ENCODE measurements around the gene FER.
"Not testable (repeated sequence)": the region's sequence is repeated elsewhere in the genome, so short reads cannot be mapped to it uniquely, and the experiment has no call there.

Gene FER

GRCh38 chr5:108743846-108744245 lies 3.9 kb upstream of the FER start:
- DNase-seq (ENCODE audit: extremely low read depth in 1 of 2, low read depth in 1 of 2) = no peak

- no peak for DNase-seq (ENCODE audit: extremely low read depth in 1 of 2, low read depth in 1 of 2)
Observed at GRCh38 chr5:108747111-108747773, 455 bp upstream of the FER start.

DNA sequence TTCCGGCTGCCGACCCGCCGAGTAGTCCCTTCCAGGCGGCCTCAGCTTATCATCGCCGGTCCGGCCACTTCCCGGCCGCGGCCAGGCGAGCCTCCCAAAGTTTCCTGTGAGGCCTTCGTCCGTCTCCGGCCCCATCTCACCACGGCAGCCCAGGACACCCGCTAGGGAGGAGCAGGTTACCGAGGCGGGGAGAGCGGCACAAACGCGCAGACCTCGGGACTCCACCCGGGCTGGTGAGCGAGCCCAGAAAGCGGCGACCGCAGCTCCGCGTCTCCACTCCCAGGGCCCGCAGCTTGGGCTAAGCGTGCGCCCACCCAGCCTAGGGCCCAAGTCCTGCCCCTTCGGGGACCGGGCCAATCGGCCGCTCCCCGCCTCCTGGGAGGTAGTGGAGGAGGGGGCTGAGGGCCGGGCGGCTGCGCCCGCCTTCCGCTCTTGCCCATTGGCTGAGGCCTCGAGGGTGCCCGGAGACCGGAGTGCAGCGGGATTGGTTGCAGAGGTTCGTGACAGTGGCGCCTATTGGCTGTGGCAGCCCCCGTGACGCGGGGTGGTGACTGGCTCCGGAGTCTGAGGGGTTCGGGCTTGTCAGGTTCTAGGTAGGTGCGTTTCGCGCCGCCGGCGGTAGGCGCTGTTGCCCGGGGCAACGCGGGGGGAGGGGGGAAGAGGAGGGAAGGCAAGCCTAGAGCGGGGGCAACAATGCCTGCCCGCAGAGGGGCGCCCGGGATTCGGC lies 867 bp downstream of the FER start:
- peak; percentile 94 for DNase-seq (ENCODE audit: extremely low read depth in 1 of 2, low read depth in 1 of 2)

DNA sequence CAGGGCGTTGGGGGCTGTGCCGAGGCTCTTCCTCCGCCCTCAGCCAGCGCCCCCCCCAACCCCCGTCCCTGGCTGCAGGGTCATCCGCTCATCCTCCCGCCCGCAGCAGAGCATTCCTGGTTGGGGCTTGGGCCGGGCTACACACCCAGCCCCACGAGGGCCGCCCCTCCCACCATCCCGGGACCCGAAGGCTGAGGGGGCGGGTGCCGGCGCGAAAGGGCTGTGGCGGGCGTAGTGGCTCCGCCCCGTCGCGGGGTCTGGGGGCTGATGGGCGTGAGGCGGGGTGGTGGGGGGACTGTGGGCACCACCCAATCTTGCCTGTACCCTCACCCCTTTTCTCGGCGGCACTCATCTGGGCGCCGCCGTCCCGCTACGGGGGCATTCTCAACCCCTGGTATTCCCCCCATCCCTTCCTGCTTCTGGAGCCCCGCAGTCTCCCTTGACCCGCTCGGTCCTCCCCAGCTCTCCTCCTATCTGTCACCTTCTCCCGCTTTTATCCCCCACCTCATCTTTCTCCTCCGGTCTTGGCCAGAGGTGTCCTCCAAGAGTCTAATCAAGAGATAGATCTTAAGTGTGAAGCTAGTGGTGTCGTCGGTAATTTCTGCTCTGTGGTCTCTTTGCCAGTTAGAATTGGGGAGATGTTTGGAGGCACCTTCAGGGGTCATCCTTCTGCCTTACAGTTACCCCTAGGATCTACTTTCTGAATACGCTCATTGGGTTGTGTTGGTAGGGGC lies 1.6 kb downstream of the FER start:
- peak in 1 of 2 donors; percentile 27 for DNase-seq (ENCODE audit: extremely low read depth in 1 of 2, low read depth in 1 of 2)

DNA sequence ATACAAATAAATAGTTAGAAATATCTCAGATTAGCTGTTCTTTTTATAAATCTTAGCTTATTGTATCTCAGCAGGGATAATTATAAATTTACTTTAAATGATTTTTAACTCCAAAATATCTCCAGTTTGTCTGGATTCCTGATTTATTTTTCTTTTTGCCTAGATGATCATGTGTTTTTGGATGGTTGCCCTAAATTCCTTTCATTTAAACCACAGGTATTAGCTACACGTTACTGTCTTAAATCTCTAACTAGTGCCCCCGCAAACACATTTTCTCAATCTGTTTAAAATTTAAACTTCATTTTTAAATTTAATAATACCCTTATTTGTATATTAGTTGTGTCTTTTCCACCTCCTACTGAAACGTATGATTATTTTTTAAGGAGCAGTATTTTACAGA lies 5.6 kb downstream of the FER start:
- no peak for DNase-seq (ENCODE audit: extremely low read depth in 1 of 2, low read depth in 1 of 2)

- DNase-seq (ENCODE audit: extremely low read depth in 1 of 2, low read depth in 1 of 2) = no peak
Observed at GRCh38 chr5:108753877-108754276, 6.2 kb downstream of the FER start.

GRCh38 chr5:108760512-108760911 lies 12.8 kb downstream of the FER start:
- DNase-seq (ENCODE audit: extremely low read depth in 1 of 2, low read depth in 1 of 2) = no peak

DNA sequence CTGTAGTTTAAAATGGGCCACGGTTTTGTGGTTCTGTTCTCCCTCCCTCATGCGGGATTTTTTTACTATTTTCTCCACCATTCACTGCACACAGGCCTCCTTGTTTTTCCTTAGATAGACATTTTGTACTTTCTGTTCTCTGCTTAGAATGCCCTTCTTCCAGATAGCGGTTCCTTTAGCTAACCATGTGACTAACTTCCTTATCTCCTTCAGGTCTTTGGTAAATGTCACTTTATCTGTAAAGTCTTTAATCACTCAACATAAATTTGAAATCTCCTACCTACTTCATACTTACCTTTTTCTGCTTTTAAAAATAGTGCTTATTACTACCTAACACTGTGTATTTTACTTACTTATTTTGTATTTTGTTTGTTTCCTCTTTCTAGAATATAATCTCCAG lies 15.0 kb downstream of the FER start:
- DNase-seq (ENCODE audit: extremely low read depth in 1 of 2, low read depth in 1 of 2) = no peak

DNA sequence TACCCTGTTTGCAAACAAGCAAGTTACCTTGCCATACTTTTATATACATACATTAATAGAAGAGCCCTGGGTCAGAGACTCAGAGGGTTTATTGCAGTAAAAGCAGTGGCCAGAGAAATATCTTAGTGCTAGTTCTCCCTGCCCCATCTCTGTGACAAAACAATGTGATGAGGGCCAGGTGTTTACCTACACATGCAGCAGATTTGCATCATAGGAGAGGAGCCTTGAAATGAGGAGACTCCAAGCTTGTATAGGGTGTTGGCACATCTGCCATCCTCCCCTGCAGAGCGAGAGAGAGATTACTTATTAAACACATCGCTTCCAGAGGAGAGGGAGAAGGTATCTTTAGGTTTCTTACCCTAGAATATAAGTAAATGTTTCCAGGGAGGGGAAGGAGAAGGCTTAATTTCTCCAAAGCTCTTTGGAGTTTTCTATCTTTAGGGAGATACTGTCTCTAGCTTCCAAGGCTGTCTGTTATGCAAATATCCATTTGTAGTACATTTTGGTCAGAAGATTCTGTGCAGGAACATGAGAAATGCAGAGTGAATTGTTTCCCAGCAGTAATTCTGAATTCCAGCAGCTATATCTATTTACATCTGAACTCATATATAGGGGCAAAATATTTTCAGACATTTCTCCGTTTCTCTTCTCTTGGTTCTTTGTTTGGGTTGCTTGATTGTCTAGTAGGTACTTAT lies 15.7 kb downstream of the FER start:
- DNase-seq (ENCODE audit: extremely low read depth in 1 of 2, low read depth in 1 of 2) = no peak

DNA sequence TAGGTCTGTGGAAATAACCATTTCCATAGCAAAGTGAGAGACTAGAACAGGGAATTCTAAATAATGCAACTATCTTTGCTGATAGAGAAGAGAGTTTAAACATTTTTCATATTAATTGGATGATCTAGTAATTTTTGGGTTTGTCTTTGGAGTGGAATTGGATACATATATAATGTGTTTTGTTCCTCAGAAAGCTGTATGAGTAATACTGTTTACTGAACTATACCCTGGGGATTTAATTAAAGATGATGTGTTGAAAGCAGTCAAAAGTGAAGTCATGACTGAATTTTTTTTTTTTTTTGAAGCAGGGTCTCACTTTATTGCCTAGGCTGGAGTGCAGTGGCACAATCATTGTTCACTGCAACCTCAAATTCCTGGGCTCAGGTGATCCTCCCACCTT lies 17.9 kb downstream of the FER start:
- no peak for DNase-seq (ENCODE audit: extremely low read depth in 1 of 2, low read depth in 1 of 2)

DNA sequence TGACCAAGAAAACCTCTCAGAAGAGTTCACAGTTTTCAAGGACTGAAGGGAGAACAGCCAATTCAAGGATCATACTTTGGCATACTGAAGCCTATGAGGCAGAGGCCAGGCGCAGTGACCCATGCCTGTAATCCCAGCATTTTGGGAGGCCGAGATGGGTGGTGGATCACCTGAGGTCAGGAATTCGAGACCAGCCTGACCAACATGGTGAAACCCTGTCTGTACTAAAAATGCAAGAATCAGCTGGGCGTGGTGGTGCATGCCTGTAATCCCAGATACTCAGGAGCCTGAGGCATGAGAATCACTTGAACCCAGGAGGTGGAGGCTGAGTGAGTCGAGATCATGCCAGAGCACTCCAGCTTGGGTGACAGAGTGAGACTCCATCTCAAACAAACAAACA lies 19.2 kb downstream of the FER start:
- not testable (repeated sequence) for DNase-seq (ENCODE audit: extremely low read depth in 1 of 2, low read depth in 1 of 2)

- no peak for DNase-seq (ENCODE audit: extremely low read depth in 1 of 2, low read depth in 1 of 2)
Observed at GRCh38 chr5:108769352-108769751, 21.7 kb downstream of the FER start.

- DNase-seq (ENCODE audit: extremely low read depth in 1 of 2, low read depth in 1 of 2) = no peak
Observed at GRCh38 chr5:108772626-108773025, 24.9 kb downstream of the FER start.

- no peak for DNase-seq (ENCODE audit: extremely low read depth in 1 of 2, low read depth in 1 of 2)
Observed at GRCh38 chr5:108773330-108773729, 25.6 kb downstream of the FER start.

DNA sequence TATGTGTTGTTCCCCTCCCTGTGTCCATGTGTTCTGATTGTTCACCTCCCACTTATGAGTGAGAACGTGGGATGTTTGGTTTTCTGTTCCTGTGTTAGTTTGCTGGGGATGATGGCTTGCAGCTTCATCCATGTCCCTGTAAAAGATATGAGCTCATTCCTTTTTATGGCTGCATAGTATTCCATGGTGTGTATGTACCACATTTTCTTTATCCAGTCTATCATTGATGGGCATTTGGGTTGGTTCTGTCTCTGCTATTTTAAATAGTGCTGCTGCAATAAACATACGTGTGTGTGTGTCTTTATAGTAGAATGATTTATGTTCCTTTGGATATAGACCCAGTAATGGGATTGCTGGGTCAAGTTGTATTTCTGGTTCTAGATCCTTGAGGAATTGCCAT lies 26.4 kb downstream of the FER start:
- not testable (repeated sequence) for DNase-seq (ENCODE audit: extremely low read depth in 1 of 2, low read depth in 1 of 2)

DNA sequence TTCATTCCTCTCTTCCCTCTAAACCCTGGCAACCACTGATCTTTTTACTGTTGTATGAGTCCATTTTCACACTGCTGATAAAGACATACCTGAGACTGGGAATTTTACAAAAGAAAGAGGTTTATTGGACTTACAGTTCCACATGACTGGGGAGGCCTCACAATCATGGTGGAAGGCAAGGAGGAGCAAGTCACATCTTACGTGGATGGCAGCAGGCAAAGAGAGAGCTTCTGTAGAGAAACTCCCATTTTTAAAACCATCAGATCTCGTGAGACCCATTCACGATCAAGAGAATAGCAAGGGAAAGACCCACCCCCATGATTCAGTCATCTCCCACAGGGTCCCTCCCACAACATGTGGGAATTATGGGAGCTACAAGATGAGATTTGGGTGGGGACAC lies 29.9 kb downstream of the FER start:
- DNase-seq (ENCODE audit: extremely low read depth in 1 of 2, low read depth in 1 of 2) = not testable (repeated sequence)

- DNase-seq (ENCODE audit: extremely low read depth in 1 of 2, low read depth in 1 of 2) = not testable (repeated sequence)
Observed at GRCh38 chr5:108784577-108784976, 36.9 kb downstream of the FER start.

DNA sequence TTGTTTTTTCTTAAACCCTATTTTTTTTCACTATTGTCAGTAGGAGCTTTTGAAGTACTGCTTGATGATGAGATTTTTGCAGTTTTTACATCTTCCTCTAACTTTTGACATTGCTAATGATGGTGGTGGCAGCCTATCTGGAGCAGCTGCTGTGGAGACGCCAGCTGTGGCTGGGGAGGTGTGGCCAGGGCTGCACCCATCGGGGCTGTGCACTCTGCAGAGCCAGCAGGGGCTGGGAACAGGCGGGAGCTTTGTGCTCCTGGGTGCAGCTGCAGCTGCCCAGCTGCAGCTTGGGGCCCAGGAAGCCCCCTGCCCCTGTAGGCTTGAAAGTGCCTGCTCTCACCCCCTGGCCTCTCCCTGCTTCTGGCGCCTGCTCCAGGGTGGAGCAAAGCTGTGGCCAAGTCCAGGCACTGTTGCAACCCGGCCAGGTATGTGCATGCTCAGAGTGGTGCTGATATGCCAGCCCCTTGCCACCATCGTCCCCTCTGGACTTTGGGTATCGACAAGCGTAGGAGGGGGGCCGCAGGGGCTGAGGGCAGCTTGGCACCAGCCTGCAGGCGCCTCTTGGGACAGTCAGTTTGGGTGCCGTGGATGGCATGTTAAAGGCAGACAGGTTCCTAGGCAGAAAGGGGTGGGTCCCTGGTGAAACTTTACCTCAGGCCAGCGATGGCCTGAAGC lies 39.2 kb downstream of the FER start:
- DNase-seq (ENCODE audit: extremely low read depth in 1 of 2, low read depth in 1 of 2) = no peak

- DNase-seq (ENCODE audit: extremely low read depth in 1 of 2, low read depth in 1 of 2) = no peak
Observed at GRCh38 chr5:108788142-108788541, 40.4 kb downstream of the FER start.

DNA sequence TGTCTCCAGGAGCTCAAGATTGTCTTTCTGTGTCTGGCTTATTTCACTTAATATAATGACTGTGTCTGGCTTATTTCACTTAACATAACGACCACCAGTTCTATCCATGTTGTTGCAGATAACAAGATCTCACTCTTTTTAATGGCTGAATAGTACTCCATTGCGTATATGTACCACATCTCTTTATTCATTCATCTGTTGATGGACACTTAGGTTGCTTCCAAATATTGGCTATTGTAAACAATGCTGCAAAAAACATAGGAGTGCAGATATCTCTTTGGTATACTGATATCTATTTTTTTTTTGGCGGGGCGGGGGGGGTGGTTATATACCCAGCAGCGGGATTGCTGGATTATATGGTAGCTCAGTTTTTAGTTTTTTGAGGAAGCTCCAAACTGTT lies 45.5 kb downstream of the FER start:
- no peak for DNase-seq (ENCODE audit: extremely low read depth in 1 of 2, low read depth in 1 of 2)

DNA sequence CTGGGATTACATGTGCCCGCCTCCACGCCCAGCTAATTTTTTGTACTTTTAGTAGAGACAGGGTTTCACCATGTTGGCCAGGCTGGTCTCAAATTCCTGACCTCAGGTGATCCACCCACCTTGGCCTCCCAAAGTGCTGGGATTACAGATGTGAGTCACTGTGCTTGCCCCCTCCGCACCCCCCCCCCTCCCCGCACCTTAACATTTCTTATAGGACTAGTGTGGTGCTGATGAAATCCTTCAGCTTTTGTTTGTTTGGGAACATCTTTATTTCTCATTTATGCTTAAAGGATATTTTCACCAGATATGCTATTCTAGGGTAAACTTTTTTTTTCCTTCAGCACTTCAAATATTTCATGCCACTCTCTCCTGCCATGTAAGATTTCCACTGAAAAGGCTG lies 46.7 kb downstream of the FER start:
- DNase-seq (ENCODE audit: extremely low read depth in 1 of 2, low read depth in 1 of 2) = not testable (repeated sequence)
